HG02970 (cell line): ENCODE results near the gene SFI1.
A peak's percentile ranks its signal among the peaks of the same experiment; 100 is the strongest.
"Not testable (repeated sequence)": the region's sequence is repeated elsewhere in the genome, so short reads cannot be mapped to it uniquely, and the experiment has no call there.

Experiments used
- ATAC-seq: cut with Tn5 transposase; IDR thresholded peaks from one replicate; pipeline ENCODE4 v1.9.1; 2021; ENCODE audit warnings: mild to moderate bottlenecking, moderate library complexity, moderate number of reproducible peaks; ENCODE audit not compliant: unreplicated experiment, low FRiP score

SFI1 gene, protein sequence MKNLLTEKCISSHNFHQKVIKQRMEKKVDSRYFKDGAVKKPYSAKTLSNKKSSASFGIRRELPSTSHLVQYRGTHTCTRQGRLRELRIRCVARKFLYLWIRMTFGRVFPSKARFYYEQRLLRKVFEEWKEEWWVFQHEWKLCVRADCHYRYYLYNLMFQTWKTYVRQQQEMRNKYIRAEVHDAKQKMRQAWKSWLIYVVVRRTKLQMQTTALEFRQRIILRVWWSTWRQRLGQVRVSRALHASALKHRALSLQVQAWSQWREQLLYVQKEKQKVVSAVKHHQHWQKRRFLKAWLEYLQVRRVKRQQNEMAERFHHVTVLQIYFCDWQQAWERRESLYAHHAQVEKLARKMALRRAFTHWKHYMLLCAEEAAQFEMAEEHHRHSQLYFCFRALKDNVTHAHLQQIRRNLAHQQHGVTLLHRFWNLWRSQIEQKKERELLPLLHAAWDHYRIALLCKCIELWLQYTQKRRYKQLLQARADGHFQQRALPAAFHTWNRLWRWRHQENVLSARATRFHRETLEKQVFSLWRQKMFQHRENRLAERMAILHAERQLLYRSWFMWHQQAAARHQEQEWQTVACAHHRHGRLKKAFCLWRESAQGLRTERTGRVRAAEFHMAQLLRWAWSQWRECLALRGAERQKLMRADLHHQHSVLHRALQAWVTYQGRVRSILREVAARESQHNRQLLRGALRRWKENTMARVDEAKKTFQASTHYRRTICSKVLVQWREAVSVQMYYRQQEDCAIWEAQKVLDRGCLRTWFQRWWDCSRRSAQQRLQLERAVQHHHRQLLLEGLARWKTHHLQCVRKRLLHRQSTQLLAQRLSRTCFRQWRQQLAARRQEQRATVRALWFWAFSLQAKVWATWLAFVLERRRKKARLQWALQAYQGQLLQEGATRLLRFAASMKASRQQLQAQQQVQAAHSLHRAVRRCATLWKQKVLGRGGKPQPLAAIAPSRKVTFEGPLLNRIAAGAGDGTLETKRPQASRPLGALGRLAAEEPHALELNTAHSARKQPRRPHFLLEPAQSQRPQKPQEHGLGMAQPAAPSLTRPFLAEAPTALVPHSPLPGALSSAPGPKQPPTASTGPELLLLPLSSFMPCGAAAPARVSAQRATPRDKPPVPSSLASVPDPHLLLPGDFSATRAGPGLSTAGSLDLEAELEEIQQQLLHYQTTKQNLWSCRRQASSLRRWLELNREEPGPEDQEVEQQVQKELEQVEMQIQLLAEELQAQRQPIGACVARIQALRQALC

DNA sequence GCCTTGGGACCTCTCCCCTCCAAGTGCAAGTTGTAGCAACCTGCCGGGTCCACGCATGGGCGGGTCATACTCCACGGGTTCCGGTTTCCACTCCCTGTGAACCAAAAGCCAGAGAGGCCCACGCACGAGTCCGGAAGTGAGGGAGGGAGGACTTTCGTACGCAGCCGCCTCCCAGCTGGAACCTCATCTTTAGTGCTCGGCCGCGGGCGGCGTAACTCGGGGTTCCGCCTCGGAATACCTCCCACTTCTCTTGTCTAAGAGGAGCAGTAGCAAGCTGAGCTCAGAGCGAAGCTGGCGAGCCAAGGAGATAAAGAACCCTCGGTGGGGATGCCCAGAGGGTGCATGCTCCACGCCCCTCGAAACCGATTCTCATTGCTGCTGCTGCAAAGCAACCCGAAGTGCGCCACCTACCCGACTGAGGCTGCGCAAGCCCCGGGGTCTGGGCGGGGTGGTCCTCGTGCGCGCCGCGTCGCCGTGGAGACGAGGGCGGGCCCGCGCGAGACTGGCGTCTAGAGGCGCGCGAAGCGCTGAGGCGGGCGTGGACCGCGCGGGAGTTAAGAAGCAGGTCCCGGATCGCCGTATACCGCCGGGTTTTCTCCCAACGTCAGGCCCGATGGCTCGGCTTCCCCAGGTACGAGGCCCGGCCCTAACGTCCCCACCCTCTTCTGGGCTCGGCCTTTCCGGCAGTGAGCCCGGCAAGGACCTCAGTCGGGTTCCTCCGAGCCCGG is at the start of gene SFI1:
SFI1 (plus strand) TSS at position 530 of the 728 bp plus-strand sequence. CDS start 11,749 bp downstream, outside the sequence.
- ATAC-seq, result peak; percentile 74

DNA sequence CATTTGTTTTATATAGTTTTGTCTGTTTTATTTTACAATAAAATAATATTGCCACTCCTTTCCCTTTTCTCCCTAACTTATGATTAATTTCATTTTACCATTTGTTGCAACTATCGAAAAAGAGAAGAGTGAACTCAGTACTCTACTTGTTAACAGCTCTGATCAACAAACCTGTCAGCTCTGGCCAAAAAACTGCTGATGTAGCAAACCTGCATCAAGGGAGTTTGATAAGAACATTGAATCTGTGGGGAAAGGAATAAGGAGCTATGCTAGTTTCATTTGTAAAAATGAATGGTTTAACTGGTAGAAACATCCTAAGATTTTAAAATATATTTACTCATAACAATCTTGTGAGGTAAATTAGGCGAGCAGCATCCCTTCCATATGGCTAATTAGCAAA is 49.6 kb upstream of the SFI1 start:
- ATAC-seq, result no peak

DNA sequence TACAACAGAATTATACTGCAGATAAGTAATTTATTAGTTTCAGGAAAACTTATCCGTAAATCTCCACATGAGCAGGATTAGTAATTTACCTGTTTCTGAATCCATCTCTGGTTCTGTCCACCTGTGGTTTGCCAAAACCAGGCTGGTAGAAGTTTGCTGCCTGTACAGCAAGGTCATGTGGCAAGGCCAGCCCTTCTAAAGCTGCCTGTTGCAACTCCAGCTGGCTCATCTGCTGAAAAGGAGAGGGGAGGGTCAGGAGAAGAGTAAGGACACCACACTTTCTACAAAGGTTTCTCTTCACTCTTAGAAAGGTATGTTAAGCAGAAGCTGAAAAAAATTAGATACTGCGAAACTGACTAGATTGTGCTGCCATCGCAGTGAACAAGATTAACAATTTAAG is 49.0 kb upstream of the SFI1 start:
- no peak for ATAC-seq

DNA sequence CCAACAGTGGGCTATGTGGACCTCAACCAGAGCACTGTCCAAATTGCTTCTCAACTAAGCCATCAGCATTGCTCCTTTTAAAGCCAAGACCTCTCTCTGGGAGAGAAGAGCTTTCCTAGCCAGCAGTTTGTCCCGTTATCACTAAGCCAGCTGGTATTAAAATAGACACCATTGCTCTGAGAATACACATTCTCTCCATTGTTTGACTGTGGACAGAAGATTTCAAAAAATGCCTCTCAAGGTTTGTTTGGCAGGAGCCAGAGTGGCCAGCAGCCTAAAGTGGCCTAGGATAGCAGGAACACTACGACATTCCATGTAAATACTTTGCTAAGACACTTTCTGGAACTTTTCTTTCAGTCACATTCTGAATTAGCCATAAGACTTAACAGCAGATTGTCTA is 48.0 kb upstream of the SFI1 start:
- ATAC-seq, result no peak

DNA sequence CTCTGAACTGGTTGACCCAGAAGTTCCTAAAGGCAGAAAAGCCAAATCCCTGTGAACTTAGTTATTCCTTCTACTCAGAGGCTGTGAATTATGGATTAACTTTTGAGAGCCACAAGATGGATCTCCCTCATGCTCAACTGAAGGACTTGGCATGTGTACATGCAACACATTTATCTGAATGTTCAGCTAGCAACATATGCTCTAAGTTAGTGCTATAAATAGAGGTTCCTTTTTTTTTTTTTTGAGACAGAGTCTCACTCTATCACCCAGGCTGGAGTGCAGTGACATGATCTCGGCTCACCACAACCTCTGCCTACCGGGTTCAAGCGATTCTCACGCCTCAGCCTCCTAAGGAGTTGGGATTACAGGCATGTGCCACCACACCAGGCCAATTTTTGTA is 46.8 kb upstream of the SFI1 start:
- ATAC-seq, result no peak

DNA sequence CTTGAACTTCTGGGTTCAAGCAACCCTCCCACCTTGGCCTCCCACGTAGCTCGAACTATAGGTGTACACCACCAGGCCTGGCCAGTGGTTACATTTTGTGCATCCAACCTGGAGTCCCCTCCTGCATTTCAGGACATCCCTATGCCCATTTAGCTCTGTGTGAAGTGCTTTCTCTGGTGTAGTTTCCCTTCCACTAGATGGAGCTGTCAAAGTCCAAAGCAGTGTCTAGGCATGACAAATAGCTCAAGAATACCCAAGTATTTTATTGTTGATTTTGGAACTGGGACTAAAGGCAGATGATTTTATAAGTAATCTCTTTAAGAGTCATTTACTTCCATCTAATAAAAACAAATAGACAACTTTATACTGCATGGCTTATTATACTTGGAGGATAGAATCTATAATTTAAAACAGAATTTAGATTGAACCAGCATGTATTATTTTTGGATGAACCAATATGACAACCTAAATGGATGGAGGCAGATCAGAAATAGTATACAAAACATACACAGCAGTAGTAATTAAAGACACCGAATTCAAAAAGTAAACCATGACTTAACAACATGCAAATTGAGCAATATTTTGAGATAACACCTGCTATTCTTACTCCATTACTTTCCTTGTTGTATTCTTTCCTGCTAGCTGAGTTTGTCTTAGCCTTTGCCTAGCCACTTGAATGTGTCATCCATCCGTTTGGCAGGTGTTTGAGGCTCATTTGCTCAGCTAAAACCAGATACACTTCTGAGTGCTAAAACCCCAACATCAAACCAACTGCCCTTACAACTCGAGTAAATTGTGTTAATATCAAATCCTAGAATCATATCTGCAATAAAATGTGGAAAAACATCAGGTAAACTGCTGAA is 44.4 kb upstream of the SFI1 start:
- no peak for ATAC-seq

DNA sequence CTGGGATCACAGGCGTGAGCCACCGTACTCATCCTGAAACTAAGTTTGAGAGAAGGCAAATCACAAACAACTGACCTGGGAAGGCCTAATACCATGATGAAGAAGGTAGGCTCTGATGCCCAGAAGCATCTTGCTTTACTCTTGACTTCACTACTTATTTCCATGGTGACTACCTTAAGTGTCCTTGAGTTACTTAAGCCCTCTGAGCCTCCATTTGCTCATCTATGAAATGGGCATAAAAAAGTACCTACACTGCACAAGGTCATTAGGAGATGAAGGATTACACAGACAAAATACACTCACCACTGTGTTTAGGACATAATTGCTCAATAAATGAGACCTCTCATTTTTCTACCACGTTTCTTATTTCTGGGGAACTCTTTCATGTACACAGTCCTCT is 34.6 kb upstream of the SFI1 start:
- ATAC-seq, result no peak

DNA sequence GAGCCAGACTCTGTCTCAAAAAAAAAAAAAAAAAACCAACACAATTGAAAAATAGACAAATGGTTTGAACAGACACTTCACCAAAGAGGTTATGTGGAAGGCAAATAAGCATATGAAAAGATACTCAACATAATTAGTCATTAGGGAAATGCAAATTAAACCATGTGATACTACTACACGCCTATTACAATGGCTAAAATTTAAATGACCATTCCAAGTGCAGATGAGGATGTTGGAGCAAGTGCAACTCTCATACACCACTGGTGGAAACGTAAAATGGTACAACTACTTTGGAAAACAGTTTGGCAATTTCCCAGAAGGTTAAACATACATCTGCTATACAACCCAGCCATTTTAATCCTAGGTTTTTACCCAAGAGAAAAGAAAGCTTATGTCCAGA is 31.0 kb upstream of the SFI1 start:
- no peak for ATAC-seq

DNA sequence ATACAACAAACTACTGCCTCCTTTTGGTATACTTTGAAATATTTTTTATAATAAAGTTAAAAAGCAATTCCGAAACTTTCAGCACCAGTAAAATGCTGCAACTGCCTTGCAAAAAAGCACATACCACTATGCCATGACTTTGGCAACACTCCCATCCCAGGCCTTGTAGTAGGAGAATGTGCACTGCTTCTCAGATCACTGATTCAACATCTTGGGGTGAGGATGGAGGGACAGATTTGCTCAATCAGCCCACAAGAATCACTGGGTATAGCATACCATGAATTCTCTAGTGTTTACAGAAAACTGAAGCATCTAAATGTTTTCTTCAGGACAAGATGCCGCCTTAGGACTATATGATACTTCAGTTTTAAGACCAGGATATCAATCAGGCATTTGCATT is 21.6 kb upstream of the SFI1 start:
- no peak for ATAC-seq

DNA sequence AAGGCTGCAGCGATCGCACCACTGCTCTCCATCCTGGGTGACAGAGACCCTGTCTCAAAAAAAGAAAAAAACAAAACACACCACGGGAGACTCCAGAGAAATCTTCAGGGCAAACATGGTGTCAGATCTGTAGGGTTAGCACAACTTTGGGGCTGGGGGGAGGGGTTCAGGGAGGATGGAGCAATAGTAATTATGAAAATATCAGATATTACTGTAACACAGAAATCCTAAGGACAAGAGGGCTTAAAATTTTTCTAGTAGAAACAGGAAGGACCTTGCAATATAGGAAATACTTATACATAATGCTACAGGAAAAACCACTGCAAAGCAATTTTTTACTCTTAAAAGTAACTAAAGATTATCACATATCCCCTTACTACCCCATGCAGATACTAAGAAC is 20.5 kb upstream of the SFI1 start:
- ATAC-seq, result no peak

DNA sequence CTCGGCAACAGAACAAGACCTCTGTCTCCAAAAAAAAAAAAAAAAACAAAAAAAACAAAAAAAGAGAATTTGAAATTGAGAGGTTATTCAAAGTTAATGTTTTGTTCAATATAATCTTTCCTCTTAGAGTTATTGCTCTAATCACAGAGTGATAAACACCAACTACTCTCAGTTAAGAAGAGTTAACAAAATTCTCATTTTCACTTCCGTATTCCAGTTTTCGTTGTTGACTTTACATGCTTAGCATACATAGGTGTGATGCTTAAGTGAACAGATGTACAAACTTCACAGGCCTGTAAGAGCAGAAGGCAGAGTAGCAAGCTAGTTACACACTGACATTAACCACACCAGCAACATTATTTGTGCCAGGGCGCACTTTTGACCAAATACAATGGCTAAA is 19.0 kb upstream of the SFI1 start:
- ATAC-seq, result no peak

DNA sequence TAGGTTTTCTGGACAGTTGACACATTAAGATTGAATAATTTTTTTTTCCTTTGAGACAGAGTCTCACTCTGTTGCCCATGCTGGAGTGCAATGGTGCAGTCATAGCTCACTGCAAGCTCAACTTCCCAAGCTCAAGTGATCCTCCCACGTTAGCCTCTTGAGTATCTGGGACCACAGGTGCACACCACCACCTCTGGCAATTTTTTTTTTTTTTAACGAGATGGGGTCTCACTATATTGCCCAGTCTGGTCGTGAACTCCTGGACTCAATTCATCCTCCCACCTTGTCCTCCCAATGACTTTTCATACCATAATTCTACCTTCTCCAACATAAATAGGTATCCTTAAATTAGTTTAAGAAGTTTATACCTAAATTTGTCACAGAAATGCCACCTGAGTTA is 15.2 kb upstream of the SFI1 start:
- no peak for ATAC-seq

DNA sequence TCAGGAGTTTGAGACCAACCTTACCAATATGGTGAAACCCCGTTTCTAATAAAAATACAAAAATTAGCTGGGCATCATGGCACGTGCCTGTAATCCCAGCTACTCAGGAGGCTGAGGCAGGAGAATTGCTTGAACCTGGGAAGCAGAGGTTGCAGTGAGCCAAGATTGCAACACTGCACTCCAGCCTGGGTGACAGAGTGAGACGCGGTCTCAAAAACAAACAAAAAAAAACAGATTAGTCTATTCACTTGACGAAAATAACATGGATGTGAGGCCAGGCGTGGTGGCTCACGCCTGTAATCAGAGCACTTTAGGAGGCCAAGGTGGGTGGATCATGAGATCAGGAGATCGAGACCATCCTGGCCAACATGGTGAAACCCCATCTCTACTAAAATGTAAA is 13.9 kb upstream of the SFI1 start:
- ATAC-seq, result not testable (repeated sequence)

DNA sequence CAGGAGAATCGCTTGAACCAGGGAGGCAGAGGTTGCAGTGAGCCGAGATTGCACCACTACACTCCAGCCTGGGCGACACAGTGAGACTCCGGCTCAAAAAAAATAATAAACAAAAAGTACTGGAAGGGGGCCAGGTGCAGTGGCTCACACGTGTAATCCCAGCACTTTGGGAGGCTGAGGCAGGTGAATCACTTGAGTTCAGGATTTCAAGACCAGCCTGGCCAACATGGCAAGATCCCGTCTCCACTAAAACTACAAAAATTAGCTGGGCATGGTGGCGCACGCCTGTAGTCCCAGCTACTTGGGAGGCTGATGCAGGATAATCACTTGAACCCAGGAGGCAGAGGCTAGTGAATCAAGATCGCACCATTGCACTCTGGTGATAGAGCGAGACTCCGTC is 10.0 kb upstream of the SFI1 start:
- ATAC-seq, result not testable (repeated sequence)

DNA sequence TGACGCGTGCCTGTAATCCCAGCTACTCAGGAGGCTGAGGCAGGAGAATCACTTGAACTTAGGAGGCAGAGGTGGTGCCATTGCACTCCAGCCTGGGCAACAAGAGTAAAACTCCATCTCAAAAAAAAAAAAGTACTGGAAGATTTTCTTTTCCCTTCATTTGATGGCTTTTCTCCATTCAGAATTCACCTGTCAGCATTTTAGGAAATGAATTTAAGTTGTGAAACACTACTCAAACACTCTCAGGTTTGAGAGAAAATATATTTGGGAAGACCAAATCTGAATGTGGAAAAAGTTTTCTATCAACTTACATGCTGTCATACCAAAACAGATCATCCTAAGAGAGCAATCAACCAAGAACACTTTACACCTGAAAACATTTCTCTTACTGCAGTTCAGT is 9.4 kb upstream of the SFI1 start:
- ATAC-seq, result no peak

DNA sequence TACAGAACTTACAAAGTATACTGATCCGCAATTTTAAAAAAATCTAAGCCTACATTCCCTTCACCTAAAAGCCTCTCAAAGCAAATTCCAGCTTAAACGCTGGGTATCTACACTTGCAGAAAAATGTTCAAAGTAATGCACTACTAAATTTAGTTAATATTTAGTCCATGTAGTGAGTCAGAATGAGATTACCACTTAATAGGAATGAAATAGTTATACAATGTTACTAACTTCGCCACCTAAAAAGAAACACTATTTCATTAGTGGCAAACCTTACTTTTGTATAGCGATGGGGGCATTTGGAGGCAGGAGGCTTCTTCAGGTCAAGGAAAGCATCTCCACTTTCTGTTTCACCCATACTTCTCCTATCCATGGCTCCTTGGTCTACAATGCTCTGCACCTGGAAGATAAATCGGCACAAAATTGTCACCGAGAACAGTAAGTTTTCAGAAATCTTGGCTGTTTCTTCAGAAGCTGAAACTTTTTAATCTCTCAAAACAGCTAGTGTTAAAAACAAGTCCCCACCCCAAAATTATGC is 7.9 kb upstream of the SFI1 start:
- ATAC-seq, result no peak

DNA sequence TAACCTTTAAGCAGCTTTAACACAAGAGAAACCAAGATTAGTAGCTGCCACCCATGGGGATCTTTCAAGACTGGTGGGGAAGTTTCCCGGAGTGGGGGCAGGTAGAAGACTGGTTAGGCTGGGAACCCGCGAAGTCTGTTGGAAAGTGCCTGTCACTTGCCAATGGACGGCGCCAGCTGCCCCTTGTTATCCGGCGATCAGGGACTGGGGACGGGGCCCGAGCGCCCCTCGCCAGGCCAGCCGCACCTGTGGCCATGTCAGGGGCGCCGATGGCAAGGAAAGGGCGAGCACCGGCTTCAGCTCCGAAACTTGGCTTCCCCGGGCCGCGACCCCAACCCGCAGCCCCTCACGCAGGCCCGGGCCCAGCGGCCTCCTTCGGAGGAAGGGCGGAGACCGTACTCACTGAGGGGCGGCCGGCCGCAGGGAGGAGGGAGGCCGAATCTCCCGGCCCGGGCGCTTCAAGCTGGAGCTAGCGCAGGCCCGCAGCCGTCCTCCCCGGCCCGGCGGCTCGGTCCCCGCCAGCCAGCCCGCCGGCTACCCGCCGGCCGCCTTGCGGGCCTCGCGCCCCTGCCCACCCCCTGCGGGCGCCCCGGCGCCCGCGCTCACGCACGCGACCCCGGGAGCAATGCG is 7.2 kb upstream of the SFI1 start:
- peak; percentile 10 for ATAC-seq

DNA sequence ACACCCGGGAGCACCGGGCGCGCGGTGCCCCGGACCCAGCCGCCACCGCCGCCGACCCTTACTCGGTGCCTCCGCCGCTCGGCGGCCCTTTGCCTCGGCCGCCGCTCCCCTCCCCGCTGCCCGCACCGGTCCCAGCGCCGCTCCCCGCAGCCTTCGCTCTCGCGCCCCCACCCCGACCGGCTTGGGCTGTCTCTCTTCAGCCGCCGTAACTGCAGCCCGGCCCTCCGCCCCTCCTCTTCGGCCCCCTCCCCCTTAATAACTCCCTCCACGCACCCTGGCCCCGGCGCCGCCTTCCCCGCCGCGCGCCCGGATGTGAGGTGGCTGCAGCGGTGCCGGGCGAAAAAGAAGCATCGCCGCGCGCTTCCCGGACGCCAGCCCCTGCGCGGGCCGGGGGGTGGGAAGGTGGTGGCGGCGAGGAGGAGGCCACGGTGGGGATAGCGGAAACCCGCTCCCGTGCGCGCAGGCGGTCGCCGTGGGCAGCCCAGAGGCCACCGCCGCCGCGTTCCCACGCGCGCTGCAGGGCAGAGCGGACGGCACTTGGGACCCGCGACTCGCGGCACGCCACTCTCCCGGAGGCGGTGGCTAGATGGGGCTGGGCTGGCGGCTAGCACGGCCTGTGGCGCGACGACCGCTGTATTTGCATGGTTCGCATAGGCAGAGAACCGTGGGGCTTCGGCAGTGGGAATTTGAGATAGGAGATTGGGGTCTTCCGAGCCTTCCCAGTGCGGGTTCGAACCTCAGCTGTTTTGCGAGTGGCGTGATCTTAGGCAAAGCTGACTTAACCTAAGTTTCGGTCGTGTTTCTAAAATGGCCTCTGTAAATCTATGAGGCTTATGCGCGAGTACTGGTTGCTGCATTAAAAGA is 6.5 kb upstream of the SFI1 start, which contains the start of gene EIF4ENIF1:
EIF4ENIF1 (minus strand) TSS at position 211 of the 864 bp plus-strand sequence. CDS start 1,124 bp downstream, outside the sequence.
- ATAC-seq, result peak; percentile 27
